ENCODE measurements around the gene RERE.

Gene RERE

GRCh38 chr1:8361198-8361849 lies 456.1 kb downstream of the RERE start:
- no peak for DNase-seq (ENCODE audit: low spot score)

DNA sequence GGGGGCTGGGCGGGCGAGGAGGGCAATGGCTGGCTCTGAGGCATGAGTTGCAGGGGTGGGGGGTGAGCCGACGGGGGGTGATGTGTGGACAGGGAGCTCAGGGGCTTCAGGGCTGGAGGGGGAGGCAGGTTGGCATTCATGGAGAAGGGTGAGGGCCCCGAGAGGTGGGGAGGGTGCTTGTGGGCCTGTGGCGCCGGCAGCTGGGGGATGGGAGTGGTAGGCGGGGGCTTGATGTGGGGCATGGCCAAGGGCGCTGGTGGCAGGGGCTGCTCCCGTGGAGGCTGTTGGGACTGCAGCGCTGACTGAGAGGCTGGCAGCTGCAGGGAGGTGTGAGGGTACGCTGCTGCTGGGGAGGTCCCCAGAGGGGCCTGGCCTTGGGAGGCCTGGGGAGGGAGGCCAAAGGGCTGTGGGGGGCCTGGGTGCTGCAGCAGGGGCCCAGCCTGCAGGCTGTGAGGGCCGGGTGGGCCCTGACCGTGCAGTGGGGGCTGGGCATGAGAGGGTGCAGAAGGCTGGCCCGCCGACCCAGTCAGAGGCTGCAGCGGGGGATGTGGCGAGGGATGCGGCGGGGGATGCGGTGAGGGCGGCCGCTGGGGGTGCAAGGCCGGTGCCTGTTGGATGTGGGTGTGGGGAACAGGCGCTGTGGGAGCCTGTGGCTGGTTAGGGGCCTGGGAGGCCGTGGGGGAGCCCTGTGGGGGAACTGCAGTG lies 456.8 kb downstream of the RERE start:
- DNase-seq (ENCODE audit: low spot score), result no peak

GRCh38 chr1:8359617-8360481 lies 457.6 kb downstream of the RERE start:
- DNase-seq (ENCODE audit: low spot score), result no peak

GRCh38 chr1:8358897-8359616 lies 458.4 kb downstream of the RERE start:
- no peak for DNase-seq (ENCODE audit: low spot score)

DNA sequence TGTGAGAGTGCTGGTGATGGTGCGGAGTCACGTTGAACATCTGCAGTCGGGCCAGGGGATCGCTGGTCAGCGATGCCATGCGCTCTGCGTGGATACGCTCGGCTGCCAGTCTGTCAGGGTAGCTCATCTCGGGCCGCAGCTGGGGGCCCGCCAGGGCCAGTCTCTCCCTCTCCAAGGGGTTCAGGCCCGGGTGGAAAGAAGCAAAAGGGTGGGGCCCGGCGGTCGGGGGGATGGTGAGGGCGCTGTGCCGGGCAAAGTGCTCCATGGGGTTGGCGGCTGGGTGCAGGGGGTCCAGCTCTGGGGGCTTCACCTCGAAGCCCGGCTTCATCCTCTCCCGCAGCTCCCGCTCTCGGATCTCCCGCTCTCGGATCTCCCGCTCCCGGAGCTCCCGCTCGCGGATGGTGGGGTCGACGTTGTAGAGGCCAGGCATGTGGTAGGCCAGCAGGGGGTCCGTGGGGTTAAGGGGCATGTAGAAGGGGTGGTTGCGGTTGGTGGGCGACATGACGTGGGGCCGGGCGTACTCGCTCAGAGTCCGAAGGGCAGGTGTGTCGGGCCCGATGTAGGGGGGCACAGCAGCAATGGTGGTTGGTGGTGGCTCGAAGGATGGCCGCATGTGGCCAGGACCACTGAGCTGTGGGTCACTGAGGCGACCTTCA lies 459.1 kb downstream of the RERE start:
- no peak for DNase-seq (ENCODE audit: low spot score)

GRCh38 chr1:8357329-8358101 lies 459.9 kb downstream of the RERE start:
- no peak for DNase-seq (ENCODE audit: low spot score)

DNA sequence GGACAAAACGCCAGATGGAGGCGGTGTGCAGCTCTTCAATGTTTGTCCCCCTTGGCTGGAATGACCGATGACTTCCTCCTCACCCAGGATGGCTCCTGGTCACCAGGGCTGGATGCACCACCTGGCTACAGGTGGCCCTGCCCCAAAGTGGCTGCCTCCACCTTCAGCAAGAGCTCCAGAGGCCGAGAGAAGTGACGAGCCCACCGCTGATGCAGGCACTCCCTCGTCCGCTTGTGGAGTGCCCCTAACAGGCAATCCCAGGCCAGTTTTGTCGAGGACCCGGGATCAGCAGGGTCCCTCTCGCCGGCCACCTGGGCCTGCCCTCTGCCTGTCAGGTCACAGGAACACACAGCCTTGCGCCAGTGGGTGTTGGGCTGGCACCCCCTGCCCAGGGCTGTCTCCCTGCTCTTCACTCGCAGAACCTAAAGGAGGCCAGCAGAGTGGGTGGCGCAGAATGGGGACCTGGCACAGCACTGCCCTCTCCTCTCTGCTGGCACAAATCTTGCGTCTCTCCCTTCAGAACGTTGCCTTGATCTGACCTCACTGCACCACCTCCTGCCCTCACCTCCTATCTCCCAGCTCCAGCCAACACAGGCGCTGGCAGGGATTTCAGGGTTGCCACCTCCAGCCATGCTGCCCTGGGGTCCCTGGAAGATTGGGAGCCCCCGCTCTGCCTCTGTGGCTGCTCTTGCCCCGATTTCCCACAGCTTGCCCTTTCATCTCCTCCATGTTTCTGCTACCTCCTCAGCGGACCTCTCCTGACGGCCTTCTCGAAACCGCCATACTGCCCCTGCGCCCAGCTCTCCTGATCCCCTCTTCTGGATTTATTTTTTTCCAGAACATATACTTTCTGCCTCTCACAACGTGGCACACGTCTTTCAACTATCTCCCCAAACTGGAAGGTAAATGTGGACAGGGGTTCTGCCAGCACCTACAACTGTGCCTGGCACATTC lies 460.9 kb downstream of the RERE start:
- no peak for DNase-seq (ENCODE audit: low spot score)

DNA sequence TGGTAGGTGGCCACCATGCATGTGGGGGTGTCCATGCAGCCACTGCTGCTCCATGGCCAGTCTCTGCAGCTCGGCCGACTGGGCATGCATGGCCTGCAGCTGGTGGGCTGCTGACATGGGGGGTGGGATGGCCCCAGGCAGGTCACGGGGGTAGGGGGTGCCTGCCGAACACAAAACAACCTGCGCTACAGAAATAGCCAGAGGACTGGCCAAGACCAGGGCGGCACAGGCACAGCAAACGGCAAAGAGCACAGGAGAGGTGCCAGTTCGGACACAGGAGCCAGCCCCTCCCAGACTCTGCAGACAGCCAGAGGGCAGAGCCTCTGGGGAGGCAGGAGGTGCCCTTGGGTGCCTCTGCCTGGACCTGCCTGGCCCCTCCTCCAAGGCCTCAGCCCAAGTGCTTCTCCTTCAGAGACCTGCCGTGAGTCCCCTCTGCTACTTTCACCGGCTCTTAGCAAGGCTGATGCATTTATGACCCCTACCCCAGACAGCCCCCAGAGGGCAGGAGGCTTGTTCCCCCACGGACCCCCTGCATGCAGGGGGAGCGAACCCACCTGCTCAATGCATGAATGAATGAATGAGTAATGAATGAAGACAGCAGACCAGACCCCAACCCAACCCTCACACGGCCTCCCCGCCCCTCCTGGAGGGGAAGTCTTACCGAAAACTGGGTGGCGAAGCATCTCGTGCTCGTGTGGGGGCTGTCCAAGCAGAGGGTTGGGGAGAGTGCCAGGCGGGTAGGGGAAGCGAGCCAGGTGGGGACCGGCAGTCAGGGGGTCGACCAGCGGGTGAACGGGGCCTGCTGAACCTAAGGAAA lies 461.8 kb downstream of the RERE start:
- no peak for DNase-seq (ENCODE audit: low spot score)

DNA sequence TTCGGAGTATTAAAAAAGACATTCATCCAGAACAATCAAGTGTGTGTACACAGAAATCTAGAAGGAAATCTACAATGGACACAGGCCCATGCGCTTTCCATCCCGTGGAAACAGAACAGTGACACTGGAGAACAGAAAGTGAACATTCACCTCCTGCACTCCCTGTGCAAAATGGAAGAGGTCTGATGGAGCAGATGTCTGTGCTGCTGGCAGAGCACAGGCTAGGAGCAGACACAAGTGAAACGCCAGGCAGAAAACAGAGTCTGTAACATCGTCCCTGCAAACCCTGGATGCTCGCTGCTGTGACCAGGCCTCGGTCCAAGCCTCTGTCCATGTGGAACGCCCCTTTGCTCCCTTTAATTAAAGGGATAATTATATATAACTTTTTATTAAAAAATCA lies 463.4 kb downstream of the RERE start:
- DNase-seq (ENCODE audit: low spot score), result no peak

DNA sequence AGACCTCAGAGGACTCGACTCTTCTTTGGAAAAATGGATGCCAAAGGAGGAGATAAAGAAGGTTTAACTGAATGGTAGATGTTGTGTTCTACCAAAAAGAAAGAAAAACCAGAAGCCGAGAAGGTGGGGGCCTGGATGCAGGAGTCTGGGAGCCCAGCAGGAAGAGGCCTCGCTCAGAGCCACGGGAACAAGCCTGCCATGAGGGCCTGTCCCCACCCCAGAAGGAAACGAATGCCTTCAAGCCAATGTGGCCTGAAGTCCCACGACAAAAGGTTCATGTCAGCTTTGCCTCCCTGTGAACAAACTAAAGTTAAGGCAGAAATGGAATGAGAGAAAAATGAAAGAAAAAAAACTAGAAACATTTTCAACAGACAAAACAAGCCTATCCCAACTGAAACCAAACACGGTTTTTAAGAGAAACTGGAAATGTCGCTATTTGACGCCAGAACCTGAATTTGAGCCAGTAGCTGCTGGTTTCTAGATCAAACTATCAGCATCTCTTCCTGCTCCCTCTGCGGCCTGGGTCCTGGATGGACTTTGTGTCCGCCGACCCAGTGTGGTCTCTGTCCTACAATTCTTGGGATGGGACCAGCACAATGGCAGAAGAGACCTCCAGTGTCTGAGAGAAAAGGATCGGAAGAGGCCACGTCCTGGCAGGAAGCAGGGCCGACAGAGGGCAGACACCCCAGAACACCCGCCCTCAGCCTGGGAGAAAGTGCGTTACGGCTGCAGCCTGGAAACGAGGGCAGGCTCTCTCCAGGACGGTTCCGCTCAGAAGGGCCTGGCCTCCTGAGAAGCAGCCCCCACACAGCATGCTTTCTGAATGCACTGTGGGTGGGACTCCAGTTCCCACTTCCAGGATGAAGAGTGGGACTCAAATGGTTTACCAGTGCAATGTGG lies 464.3 kb downstream of the RERE start:
- no peak for DNase-seq (ENCODE audit: low spot score)

GRCh38 chr1:8352471-8352845 lies 465.0 kb downstream of the RERE start:
- no peak for DNase-seq (ENCODE audit: low spot score)

- no peak for DNase-seq (ENCODE audit: low spot score)
These were observed 465.6 kb downstream of the RERE start for GRCh38 chr1:8351693-8352470.

GRCh38 chr1:8350914-8351684 lies 466.3 kb downstream of the RERE start:
- no peak for DNase-seq (ENCODE audit: low spot score)

GRCh38 chr1:8349961-8350360 lies 467.5 kb downstream of the RERE start:
- DNase-seq (ENCODE audit: low spot score), result no peak

DNA sequence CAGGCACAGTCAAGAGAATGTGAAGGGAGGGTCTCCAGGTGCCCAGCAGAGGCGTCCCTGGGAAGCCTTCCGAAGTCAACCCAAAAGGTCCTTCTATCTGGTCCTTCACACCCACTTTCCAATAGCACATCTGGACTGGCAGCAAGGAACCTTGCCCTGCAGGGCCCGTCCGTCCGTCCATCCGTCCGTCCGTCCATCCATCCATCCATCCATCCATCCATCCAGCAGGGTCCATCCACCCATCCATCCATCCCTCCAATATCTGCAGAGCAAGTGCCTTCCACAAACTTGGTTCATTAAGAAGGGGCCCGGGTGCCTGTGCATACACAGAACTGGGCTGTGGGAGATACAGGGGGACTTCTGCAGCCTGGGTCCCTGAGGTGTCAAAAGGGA lies 468.0 kb downstream of the RERE start:
- no peak for DNase-seq (ENCODE audit: low spot score)

- peak; percentile 73 for DNase-seq (ENCODE audit: low spot score)
These were observed 468.5 kb downstream of the RERE start for GRCh38 chr1:8348777-8349472.

Data from COLO829 (cell line).